ENCODE measurements around the gene PGD. TPM values are rescaled to one million over a fixed set of nuclear protein-coding genes. Genes with fewer than 3 reads are reported as not detected.

PGD gene
- 10 to 100 TPM; 13.8 to 79.7 (median 37.5) TPM for total RNA-seq

DNA sequence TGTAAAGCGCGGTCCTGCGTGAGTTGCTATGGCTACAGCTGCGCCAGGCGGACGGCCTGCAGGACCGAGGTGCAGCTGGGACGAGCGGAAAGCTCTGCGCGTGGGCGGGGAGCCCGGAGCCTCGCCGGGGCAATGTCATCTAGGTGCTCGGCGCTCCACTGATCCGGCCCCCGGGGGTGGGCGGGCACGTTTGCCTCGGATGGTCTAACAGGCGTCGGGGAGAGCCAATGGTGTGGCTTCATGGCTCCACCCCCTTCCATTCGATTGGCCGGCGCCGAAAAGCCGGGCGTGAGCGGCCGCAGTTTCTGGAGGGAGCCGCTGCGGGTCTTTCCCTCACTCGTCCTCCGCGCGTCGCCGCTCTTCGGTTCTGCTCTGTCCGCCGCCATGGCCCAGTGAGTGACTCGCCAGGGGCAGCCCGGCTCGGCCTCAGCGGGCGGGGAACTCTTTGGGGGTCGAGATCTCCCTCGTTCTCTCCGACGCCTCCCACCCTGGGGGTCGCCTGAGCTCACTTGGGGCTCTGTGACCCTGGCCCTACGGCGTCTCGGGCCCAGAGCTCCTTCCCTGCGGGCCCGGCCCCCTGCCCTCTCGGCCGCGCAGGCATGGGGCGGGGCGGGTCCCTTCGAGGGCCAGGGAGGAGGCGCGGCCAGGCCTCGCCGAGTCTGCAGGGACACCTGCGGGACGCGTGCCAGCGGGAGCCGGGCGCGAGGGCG lies at the start of gene PGD:
TSS of gene PGD (plus strand) at position 331 of the 710 bp plus-strand sequence. CDS start at position 385, 54 bp downstream.
- intact Hi-C loops (cut with DNase I; ENCODE audit: low total_unique reads) = no loop called here
- peak; percentile 47 to 73 for TF ChIP-seq POLR2A (IDR thresholded peaks at IDR 0.05)
- TF ChIP-seq, protein P1, sequence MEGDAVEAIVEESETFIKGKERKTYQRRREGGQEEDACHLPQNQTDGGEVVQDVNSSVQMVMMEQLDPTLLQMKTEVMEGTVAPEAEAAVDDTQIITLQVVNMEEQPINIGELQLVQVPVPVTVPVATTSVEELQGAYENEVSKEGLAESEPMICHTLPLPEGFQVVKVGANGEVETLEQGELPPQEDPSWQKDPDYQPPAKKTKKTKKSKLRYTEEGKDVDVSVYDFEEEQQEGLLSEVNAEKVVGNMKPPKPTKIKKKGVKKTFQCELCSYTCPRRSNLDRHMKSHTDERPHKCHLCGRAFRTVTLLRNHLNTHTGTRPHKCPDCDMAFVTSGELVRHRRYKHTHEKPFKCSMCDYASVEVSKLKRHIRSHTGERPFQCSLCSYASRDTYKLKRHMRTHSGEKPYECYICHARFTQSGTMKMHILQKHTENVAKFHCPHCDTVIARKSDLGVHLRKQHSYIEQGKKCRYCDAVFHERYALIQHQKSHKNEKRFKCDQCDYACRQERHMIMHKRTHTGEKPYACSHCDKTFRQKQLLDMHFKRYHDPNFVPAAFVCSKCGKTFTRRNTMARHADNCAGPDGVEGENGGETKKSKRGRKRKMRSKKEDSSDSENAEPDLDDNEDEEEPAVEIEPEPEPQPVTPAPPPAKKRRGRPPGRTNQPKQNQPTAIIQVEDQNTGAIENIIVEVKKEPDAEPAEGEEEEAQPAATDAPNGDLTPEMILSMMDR (IDR thresholded peaks at IDR 0.05) = peak in 2 of 4 experiments; percentile 17 to 20
- H3K36me3 ChIP-seq = no peaks in the 10 kb centered on the region
- H3K27me3 ChIP-seq = no peaks in the 10 kb centered on the region
- peak; percentile 97 to 98 for DNase-seq
- H3K27ac ChIP-seq = peak within 1 kb of the TSS; percentile 68 to 91
- H3K4me3 ChIP-seq = peak within 1 kb of the TSS; percentile 77 to 91
- H3K4me1 ChIP-seq = no peaks in the 10 kb centered on the region
- no peaks in the 10 kb centered on the region for H3K9me3 ChIP-seq

DNA sequence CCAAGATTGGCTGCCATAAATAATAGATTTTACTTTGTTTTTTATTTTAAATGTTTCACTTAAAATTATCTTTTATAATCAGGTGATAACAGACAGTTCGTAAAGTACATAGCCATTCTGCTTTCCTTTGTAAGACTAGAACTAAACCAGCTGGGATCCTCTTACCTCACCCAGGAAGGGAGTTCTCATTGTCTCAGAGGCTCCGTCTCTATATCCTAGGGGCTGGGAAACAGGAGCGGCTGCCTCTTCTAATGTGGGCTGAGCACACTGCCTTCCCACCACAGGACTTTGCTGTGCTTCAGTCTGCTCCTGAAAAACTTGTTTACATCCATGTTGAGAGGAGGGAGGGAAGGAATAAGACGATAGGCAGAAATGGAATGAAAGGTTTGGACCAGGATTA lies 45.6 kb upstream of the PGD start:
- no peak overlapping the region for H3K4me3 ChIP-seq
- no peak for TF ChIP-seq POLR2A (IDR thresholded peaks at IDR 0.05)
- TF ChIP-seq, protein P1 (IDR thresholded peaks at IDR 0.05) = no peak
- intact Hi-C loops (cut with DNase I; ENCODE audit: low total_unique reads) = no loop called here
- peak overlapping the region in 1 of 2 donors; percentile 17 for H3K27ac ChIP-seq
- no peaks in the 10 kb centered on the region for H3K27me3 ChIP-seq
- no peaks in the 10 kb centered on the region for H3K4me1 ChIP-seq
- no peak for DNase-seq
- no peaks in the 10 kb centered on the region for H3K36me3 ChIP-seq
- H3K9me3 ChIP-seq = no peaks in the 10 kb centered on the region

GRCh38 chr1:10353693-10354092 lies 45.2 kb upstream of the PGD start:
- H3K27ac ChIP-seq = peak overlapping the region in 1 of 2 donors; percentile 17
- no peak overlapping the region for H3K4me3 ChIP-seq
- H3K27me3 ChIP-seq = no peaks in the 10 kb centered on the region
- no peaks in the 10 kb centered on the region for H3K36me3 ChIP-seq
- no peaks in the 10 kb centered on the region for H3K4me1 ChIP-seq
- intact Hi-C loops (cut with DNase I; ENCODE audit: low total_unique reads) = no loop called here
- DNase-seq = no peak
- no peaks in the 10 kb centered on the region for H3K9me3 ChIP-seq
- no peak for TF ChIP-seq POLR2A (IDR thresholded peaks at IDR 0.05)
- TF ChIP-seq, protein P1 (IDR thresholded peaks at IDR 0.05) = no peak

- Histone ChIP-seq H3K9me3 (no peaks in the 10 kb centered on the region), H3K36me3 (no peaks in the 10 kb centered on the region), H3K4me3 (no peak overlapping the region), H3K27ac (no peak overlapping the region), H3K27me3 (no peaks in the 10 kb centered on the region), H3K4me1 (no peaks in the 10 kb centered on the region)
- no peak for DNase-seq
- no peak for TF ChIP-seq POLR2A (IDR thresholded peaks at IDR 0.05)
- TF ChIP-seq, protein P1 (IDR thresholded peaks at IDR 0.05) = no peak
- intact Hi-C loops (cut with DNase I; ENCODE audit: low total_unique reads) = no loop called here
Observed at GRCh38 chr1:10360045-10360444, 38.8 kb upstream of the PGD start.

- no peaks in the 10 kb centered on the region for H3K36me3 ChIP-seq
- intact Hi-C loops (cut with DNase I; ENCODE audit: low total_unique reads) = no loop called here
- DNase-seq = no peak
Observed at GRCh38 chr1:10361515-10361914, 37.3 kb upstream of the PGD start.

More at GRCh38 chr1:10361515-10361914, 37.3 kb upstream of the PGD start:
- Histone ChIP-seq H3K27me3 (no peaks in the 10 kb centered on the region), H3K4me1 (no peaks in the 10 kb centered on the region), H3K27ac (no peak overlapping the region), H3K4me3 (no peak overlapping the region), H3K9me3 (no peaks in the 10 kb centered on the region)
- no peak for TF ChIP-seq POLR2A (IDR thresholded peaks at IDR 0.05)
- TF ChIP-seq, protein P1 (IDR thresholded peaks at IDR 0.05) = no peak

Data from uterus (tissue), 4 donors.